B cell (primary cell): Measurements from ENCODE around the gene CRIM1.

ENCODE experiments used
- CTCF ChIP-seq: fragments of 200-600 bp; IDR thresholded peaks from one replicate; pipeline ENCODE4 v1.8.0; 2022; ENCODE audit warnings: antibody characterized with exemption, mild to moderate bottlenecking
- EZH2 ChIP-seq: IDR thresholded peaks from 2 replicates; pipeline ENCODE4 v1.6.1; 2012; ENCODE audit warnings: borderline replicate concordance, low read depth, mild to moderate bottlenecking, moderate library complexity, low read length; ENCODE audit not compliant: insufficient read depth, poor library complexity, severe bottlenecking

GRCh38 chr2:36567711-36568408, 212.3 kb downstream of the CRIM1 start:
- TF ChIP-seq CTCF (no peak), EZH2 (no peak)
